ENCODE measurements around the gene HHAT.

The HHAT gene

GRCh38 chr1:210573141-210573540 lies 244.4 kb downstream of the HHAT start:
- CTCF ChIA-PET, result interaction anchor here (1.5 to 1.8 kb wide), 3 partner anchors 10 to 561 kb away, joined by 3 to 12 read pairs (median 6); partner anchors contain the start of gene KCNH1
- POLR2A ChIA-PET, result no interaction called here
- no peak for TF ChIP-seq CTCF (IDR thresholded peaks at IDR 0.05; ENCODE audit: insufficient read depth, low read length, missing control alignments)

GRCh38 chr1:210582205-210582970 lies 253.7 kb downstream of the HHAT start:
- POLR2A ChIA-PET, result no interaction called here
- H3K4me3 ChIP-seq (ENCODE audit: low read depth, low read length), result no peak overlapping the region
- CTCF ChIA-PET, result interaction anchor here (0.7 to 14.1 kb wide), 9 partner anchors 9 to 553 kb away, joined by 3 to 363 read pairs (median 7); partner anchors contain the start of gene KCNH1
- DNase-seq (ENCODE audit: low read depth, low spot score), result no peak
- no peak for TF ChIP-seq CTCF (IDR thresholded peaks at IDR 0.05; ENCODE audit: insufficient read depth, low read length, missing control alignments)

More at GRCh38 chr1:210573141-210573540, 244.4 kb downstream of the HHAT start:
- no peak for DNase-seq (ENCODE audit: low read depth, low spot score)
- no peak overlapping the region for H3K4me3 ChIP-seq (ENCODE audit: low read depth, low read length)

- ChIA-PET POLR2A (no interaction called here), CTCF (interaction anchor here (0.5 to 14.1 kb wide), 28 partner anchors 9 to 551 kb away, joined by 3 to 363 read pairs (median 4); partner anchors contain the start of gene KCNH1)
- no peak overlapping the region for H3K4me3 ChIP-seq (ENCODE audit: low read depth, low read length)
- no peak for DNase-seq (ENCODE audit: low read depth, low spot score)
- peak; percentile 82 for TF ChIP-seq CTCF (IDR thresholded peaks at IDR 0.05; ENCODE audit: insufficient read depth, low read length, missing control alignments)
Observed at GRCh38 chr1:210584439-210585113, 255.9 kb downstream of the HHAT start.

GRCh38 chr1:210586771-210587170 lies 258.1 kb downstream of the HHAT start:
- POLR2A ChIA-PET, result interaction anchor here (1.1 kb wide), 1 partner anchor 148 kb away, joined by 3 read pairs; no protein-coding TSS in a partner anchor

GRCh38 chr1:210587566-210587965 lies 258.9 kb downstream of the HHAT start:
- ChIA-PET CTCF (interaction anchor here (1.0 to 14.1 kb wide), 9 partner anchors 9 to 548 kb away, joined by 3 to 363 read pairs (median 13); partner anchors contain the start of gene KCNH1), POLR2A (interaction anchor here (1.0 to 1.8 kb wide), 3 partner anchors 10 to 148 kb away, joined by 3 to 6 read pairs (median 3); no protein-coding TSS in a partner anchor)
- no peak for DNase-seq (ENCODE audit: low read depth, low spot score)
- H3K4me3 ChIP-seq (ENCODE audit: low read depth, low read length), result no peak overlapping the region
- TF ChIP-seq CTCF (IDR thresholded peaks at IDR 0.05; ENCODE audit: insufficient read depth, low read length, missing control alignments), result no peak

More at GRCh38 chr1:210586771-210587170, 258.1 kb downstream of the HHAT start:
- H3K4me3 ChIP-seq (ENCODE audit: low read depth, low read length), result no peak overlapping the region
- no peak for DNase-seq (ENCODE audit: low read depth, low spot score)
- no peak for TF ChIP-seq CTCF (IDR thresholded peaks at IDR 0.05; ENCODE audit: insufficient read depth, low read length, missing control alignments)
- CTCF ChIA-PET, result interaction anchor here (1.0 to 14.1 kb wide), 9 partner anchors 11 to 549 kb away, joined by 3 to 363 read pairs (median 5); partner anchors contain the start of gene KCNH1

All from AG04449 (cell line).